ENCODE data around the gene CEP95.

DNA sequence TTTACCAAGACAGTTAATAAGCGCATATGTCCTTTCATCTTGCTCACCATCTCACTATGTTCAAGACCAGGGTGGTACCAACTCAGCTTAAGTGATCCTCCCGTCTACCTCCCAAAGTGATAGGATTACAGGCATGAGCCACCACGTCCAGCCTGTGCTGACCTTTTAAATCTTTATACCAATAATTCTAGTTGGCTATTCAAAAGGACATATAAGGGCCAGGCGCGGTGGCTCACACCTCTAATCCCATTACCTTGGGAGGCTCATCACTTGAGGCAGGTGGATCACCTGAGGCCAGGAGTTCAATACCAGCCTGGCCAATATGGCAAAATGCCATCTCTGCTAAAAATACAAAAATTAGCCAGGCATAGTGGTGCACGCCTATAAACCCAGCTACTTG is 2.4 kb downstream of the CEP95 start:
- TF ChIP-seq, protein P1, sequence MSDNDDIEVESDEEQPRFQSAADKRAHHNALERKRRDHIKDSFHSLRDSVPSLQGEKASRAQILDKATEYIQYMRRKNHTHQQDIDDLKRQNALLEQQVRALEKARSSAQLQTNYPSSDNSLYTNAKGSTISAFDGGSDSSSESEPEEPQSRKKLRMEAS (IDR thresholded peaks at IDR 0.05) = no peak
- TF ChIP-seq, protein P2, sequence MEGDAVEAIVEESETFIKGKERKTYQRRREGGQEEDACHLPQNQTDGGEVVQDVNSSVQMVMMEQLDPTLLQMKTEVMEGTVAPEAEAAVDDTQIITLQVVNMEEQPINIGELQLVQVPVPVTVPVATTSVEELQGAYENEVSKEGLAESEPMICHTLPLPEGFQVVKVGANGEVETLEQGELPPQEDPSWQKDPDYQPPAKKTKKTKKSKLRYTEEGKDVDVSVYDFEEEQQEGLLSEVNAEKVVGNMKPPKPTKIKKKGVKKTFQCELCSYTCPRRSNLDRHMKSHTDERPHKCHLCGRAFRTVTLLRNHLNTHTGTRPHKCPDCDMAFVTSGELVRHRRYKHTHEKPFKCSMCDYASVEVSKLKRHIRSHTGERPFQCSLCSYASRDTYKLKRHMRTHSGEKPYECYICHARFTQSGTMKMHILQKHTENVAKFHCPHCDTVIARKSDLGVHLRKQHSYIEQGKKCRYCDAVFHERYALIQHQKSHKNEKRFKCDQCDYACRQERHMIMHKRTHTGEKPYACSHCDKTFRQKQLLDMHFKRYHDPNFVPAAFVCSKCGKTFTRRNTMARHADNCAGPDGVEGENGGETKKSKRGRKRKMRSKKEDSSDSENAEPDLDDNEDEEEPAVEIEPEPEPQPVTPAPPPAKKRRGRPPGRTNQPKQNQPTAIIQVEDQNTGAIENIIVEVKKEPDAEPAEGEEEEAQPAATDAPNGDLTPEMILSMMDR (CRISPR knock-in tag; IDR thresholded peaks at IDR 0.05) = no peak
- TF ChIP-seq SAFB2 (CRISPR knock-in tag; IDR thresholded peaks at IDR 0.05; ENCODE audit: borderline replicate concordance, low read depth) (no peak), ZNF274 (CRISPR knock-in tag; IDR thresholded peaks at IDR 0.05) (no peak), EZH2 (conservative IDR thresholded peaks at IDR 0.05; ENCODE audit: low read depth, low read length) (no peak), NONO (IDR thresholded peaks at IDR 0.05) (no peak), NONO (CRISPR knock-in tag; conservative IDR thresholded peaks at IDR 0.05) (no peak), NFE2L2 (IDR thresholded peaks at IDR 0.05; ENCODE audit: low read length) (no peak)
- TF ChIP-seq, protein P3, sequence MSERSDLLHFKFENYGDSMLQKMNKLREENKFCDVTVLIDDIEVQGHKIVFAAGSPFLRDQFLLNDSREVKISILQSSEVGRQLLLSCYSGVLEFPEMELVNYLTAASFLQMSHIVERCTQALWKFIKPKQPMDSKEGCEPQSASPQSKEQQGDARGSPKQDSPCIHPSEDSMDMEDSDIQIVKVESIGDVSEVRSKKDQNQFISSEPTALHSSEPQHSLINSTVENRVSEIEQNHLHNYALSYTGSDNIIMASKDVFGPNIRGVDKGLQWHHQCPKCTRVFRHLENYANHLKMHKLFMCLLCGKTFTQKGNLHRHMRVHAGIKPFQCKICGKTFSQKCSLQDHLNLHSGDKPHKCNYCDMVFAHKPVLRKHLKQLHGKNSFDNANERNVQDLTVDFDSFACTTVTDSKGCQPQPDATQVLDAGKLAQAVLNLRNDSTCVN (CRISPR knock-in tag; IDR thresholded peaks at IDR 0.05; ENCODE audit: borderline replicate concordance) = no peak

Measured in HepG2 (cell line).